B cell (primary cell): ENCODE measurements around the gene DPYSL4. TPM values are rescaled to one million over a fixed set of nuclear protein-coding genes. Genes with fewer than 3 reads are reported as not detected.

Source experiments
- ATAC-seq: fragments of 200-7000 bp; cut with Tn5 transposase; one replicate; pipeline ENCODE4 v1.10.0; 2021; ENCODE audit warnings: low read depth, mild to moderate bottlenecking, moderate number of reproducible peaks, moderate library complexity
- CTCF ChIA-PET: fragments of 350-600 bp; sonication (Branson Sonifier 250); formaldehyde crosslinking; loops from one replicate; lab custom pipeline; 2021; ENCODE audit warnings: antibody characterized with exemption, inconsistent platforms; lab: Charles Lee
- POLR2A ChIA-PET: fragments of 350-600 bp; sonication (Branson Sonifier 250); formaldehyde crosslinking; loops from one replicate; lab custom pipeline; 2021; ENCODE audit warnings: antibody characterized with exemption; lab: Charles Lee
- DNase-seq: peaks from one replicate; pipeline ENCODE4 v3.0.0; 2013
- H2AFZ ChIP-seq: 2 replicates; pipeline ENCODE4 v1.6.1; 2012; ENCODE audit warnings: mild to moderate bottlenecking, low read depth, low read length; ENCODE audit not compliant: insufficient read depth, poor library complexity, severe bottlenecking
- H3K27ac ChIP-seq, 2 donors: 1 replicate in 1 of 2; 2 replicates in 1 of 2; pipeline ENCODE4 v1.5.1; 2012 to 2013; ENCODE audit warnings: low read length in 2 of 2, mild to moderate bottlenecking in 2 of 2, moderate library complexity in 1 of 2
- H3K27me3 ChIP-seq, 4 experiments: fragments of 200-600 bp in 1 of 4; sonication (generic) in 1 of 4; replicated peaks in 1 of 4; 1 replicate in 2 of 4; 2 replicates in 2 of 4; pipeline versions ENCODE4 v1.6.1 to v1.7.0; 2013 to 2016; ENCODE audit warnings: low read length in 3 of 4, mild to moderate bottlenecking in 2 of 4, mixed read lengths in 1 of 4, moderate library complexity in 1 of 4; ENCODE audit not compliant: insufficient read depth in 4 of 4, control insufficient read depth in 3 of 4; ENCODE audit errors: control extremely low read depth in 1 of 4
- H3K36me3 ChIP-seq, 2 experiments: replicated peaks in 1 of 2; 1 replicate in 1 of 2; 2 replicates in 1 of 2; pipeline versions ENCODE4 v1.6.1 to v1.7.1; 2013; ENCODE audit warnings: low read length in 1 of 2; ENCODE audit not compliant: insufficient read depth in 2 of 2, control insufficient read depth in 1 of 2; ENCODE audit errors: control extremely low read depth in 1 of 2, extremely low read depth in 1 of 2
- H3K4me1 ChIP-seq, 2 donors: fragments of 200-600 bp in 1 of 2; sonication (generic) in 1 of 2; 1 replicate in 1 of 2; 2 replicates in 1 of 2; pipeline versions ENCODE4 v1.5.1 to v1.6.1; 2013 to 2017; ENCODE audit warnings: low read length in 2 of 2; ENCODE audit not compliant: control insufficient read depth in 2 of 2, insufficient read depth in 2 of 2
- H3K4me2 ChIP-seq: replicated peaks from 2 replicates; pipeline ENCODE3; 2012; ENCODE audit warnings: mild to moderate bottlenecking, low read depth, low read length; ENCODE audit not compliant: poor library complexity, severe bottlenecking
- H3K4me3 ChIP-seq, 5 experiments: fragments of 200-600 bp in 1 of 5; sonication (generic) in 1 of 5; 1 replicate in 3 of 5; 2 replicates in 2 of 5; pipeline versions ENCODE4 v1.5.1 to v1.7.0; 2011 to 2016; ENCODE audit warnings: low read length in 4 of 5, mild to moderate bottlenecking in 4 of 5, low read depth in 2 of 5, control low read depth in 1 of 5, moderate library complexity in 1 of 5; ENCODE audit not compliant: insufficient read depth in 1 of 5; ENCODE audit errors: control extremely low read depth in 1 of 5, extremely low read depth in 1 of 5
- H3K79me2 ChIP-seq: fragments of 200-600 bp; sonication (generic); one replicate; pipeline ENCODE4 v1.6.0; 2016; ENCODE audit warnings: low read length; ENCODE audit not compliant: control insufficient read depth, insufficient read depth
- H3K9ac ChIP-seq: fragments of 200-600 bp; sonication (generic); 2 replicates; pipeline ENCODE4 v1.6.1; 2017; ENCODE audit warnings: mild to moderate bottlenecking, low read length, moderate library complexity
- H3K9me3 ChIP-seq, 3 donors: one replicate each; pipeline versions ENCODE4 v1.6.1 to v1.7.1; 2013; ENCODE audit warnings: low read length in 2 of 3; ENCODE audit not compliant: control insufficient read depth in 2 of 3, insufficient read depth in 1 of 3; ENCODE audit errors: control extremely low read depth in 1 of 3
- H4K20me1 ChIP-seq: 2 replicates; pipeline ENCODE4 v1.6.0; 2012; ENCODE audit warnings: mild to moderate bottlenecking, low read length; ENCODE audit not compliant: insufficient read depth, control insufficient read depth, poor library complexity, severe bottlenecking
- H3K27ac Mint-ChIP-seq: one replicate; pipeline ENCODE4 v1.8.0; 2021; ENCODE audit warnings: mixed read lengths
- H3K27me3 Mint-ChIP-seq: one replicate; pipeline ENCODE4 v1.8.0; 2021; ENCODE audit warnings: mixed read lengths
- H3K4me1 Mint-ChIP-seq: one replicate; pipeline ENCODE4 v1.8.0; 2021; ENCODE audit warnings: mixed read lengths
- H3K4me3 Mint-ChIP-seq: one replicate; pipeline ENCODE4 v1.8.0; 2021; ENCODE audit warnings: mixed read lengths
- H3K9me3 Mint-ChIP-seq: one replicate; pipeline ENCODE4 v1.8.0; 2022; ENCODE audit warnings: mixed read lengths; ENCODE audit not compliant: insufficient read depth
- CTCF ChIP-seq: fragments of 200-600 bp; IDR thresholded peaks from one replicate; pipeline ENCODE4 v1.8.0; 2022; ENCODE audit warnings: antibody characterized with exemption, mild to moderate bottlenecking
- EZH2 ChIP-seq: IDR thresholded peaks from 2 replicates; pipeline ENCODE4 v1.6.1; 2012; ENCODE audit warnings: borderline replicate concordance, low read depth, mild to moderate bottlenecking, moderate library complexity, low read length; ENCODE audit not compliant: insufficient read depth, poor library complexity, severe bottlenecking
- WGBS: methylation state at CpG from one replicate; pipeline ENCODE4 v1.1.5; 2013; ENCODE audit warnings: missing lambda C conversion rate; ENCODE audit not compliant: insufficient coverage; 5-methylcytosine and 5-hydroxymethylcytosine counted together
- intact Hi-C: fragments of 100-400 bp; cut with micrococcal nuclease; formaldehyde crosslinking; loops from one replicate; pipeline ENCODE4 v1.10.0; 2022
- polyA plus RNA-seq: library from polyadenylated mRNA; depleted of rRNA; stranded (reverse); fragments of >200 nt; gene quantifications from 2 replicates; pipeline ENCODE4 v1.2.3, GENCODE V29; 2012
- total RNA-seq, 2 donors: library from RNA; stranded (reverse); fragments of 120-200 nt in 1 of 2; gene quantifications; 1 replicate in 1 of 2; 2 replicates in 1 of 2; pipeline versions ENCODE4 v1.2.3 to v1.2.4, GENCODE V29; 2013 to 2022

Gene DPYSL4
- total and polyA plus RNA-seq, 2 donors (not counting 1 experiment from before 2014, with no cell fraction given): 0.03 to 0.22 TPM

- peaks cover 33% of the 10 kb centered on the region for H3K4me1 Mint-ChIP-seq
Measured at GRCh38 chr10:132231656-132232022, 44.9 kb downstream of the DPYSL4 start.

More at GRCh38 chr10:132231656-132232022, 44.9 kb downstream of the DPYSL4 start:
- Histone ChIP-seq H3K36me3 (no peaks in the 10 kb centered on the region), H3K27ac (no peak overlapping the region), H3K79me2 (no peaks in the 10 kb centered on the region), H2AFZ (peak overlapping the region; percentile 47), H3K4me2 (peak overlapping the region; percentile 66), H3K27me3 (no peaks in the 10 kb centered on the region), H3K9ac (no peak overlapping the region), H3K4me1 (peaks cover 17 to 34% of the 10 kb centered on the region in 2 donors), H4K20me1 (no peaks in the 10 kb centered on the region), H3K4me3 (no peak overlapping the region), H3K9me3 (no peaks in the 10 kb centered on the region)
- 58% methylated on average over 13 of the region's 13 CpGs for WGBS
- ATAC-seq (no peak), DNase-seq (no peak)
- no peak for TF ChIP-seq CTCF
- no peak for TF ChIP-seq EZH2
- H3K27me3 Mint-ChIP-seq: no peaks in the 10 kb centered on the region
- ChIA-PET POLR2A (no interaction called here), CTCF (no interaction called here)
- H3K4me3 Mint-ChIP-seq: peak overlapping the region; percentile 77
- intact Hi-C loops: no loop called here
- no peaks in the 10 kb centered on the region for H3K9me3 Mint-ChIP-seq
- peak overlapping the region; percentile 76 for H3K27ac Mint-ChIP-seq
